ENCODE measurements around the gene CALCOCO1.
"Not testable (repeated sequence)": the region's sequence is repeated elsewhere in the genome, so short reads cannot be mapped to it uniquely, and the experiment has no call there.

The CALCOCO1 gene

GRCh38 chr12:53727310-53728041 lies at the start of gene CALCOCO1:
Gene CALCOCO1 (minus strand): TSS chr12:53727452. CDS start chr12:53725242, 2,210 bp downstream.
- peak; percentile 97 for DNase-seq

GRCh38 chr12:53776872-53777271 lies 49.6 kb upstream of the CALCOCO1 start:
- DNase-seq = no peak

GRCh38 chr12:53775478-53776145 lies 48.4 kb upstream of the CALCOCO1 start:
- DNase-seq = no peak

GRCh38 chr12:53770281-53770680 lies 43.0 kb upstream of the CALCOCO1 start:
- no peak for DNase-seq

GRCh38 chr12:53768976-53769375 lies 41.7 kb upstream of the CALCOCO1 start:
- no peak for DNase-seq

- no peak for DNase-seq
Observed at GRCh38 chr12:53766881-53767280, 39.6 kb upstream of the CALCOCO1 start.

- DNase-seq = no peak
Observed at GRCh38 chr12:53765891-53766290, 38.6 kb upstream of the CALCOCO1 start.

- DNase-seq = no peak
Observed at GRCh38 chr12:53764615-53765014, 37.4 kb upstream of the CALCOCO1 start.

- DNase-seq = not testable (repeated sequence)
Observed at GRCh38 chr12:53762793-53763192, 35.5 kb upstream of the CALCOCO1 start.

- no peak for DNase-seq
Observed at GRCh38 chr12:53761306-53761705, 34.1 kb upstream of the CALCOCO1 start.

- no peak for DNase-seq
Observed at GRCh38 chr12:53759261-53759660, 32.0 kb upstream of the CALCOCO1 start.

- DNase-seq = no peak
Observed at GRCh38 chr12:53758730-53759103, 31.5 kb upstream of the CALCOCO1 start.

GRCh38 chr12:53758081-53758729 lies 31.0 kb upstream of the CALCOCO1 start:
- no peak for DNase-seq

- peak; percentile 79 for DNase-seq
Observed at GRCh38 chr12:53757101-53757770, 30.0 kb upstream of the CALCOCO1 start.

GRCh38 chr12:53756300-53757100 lies 29.2 kb upstream of the CALCOCO1 start:
- DNase-seq = no peak

- DNase-seq = no peak
Observed at GRCh38 chr12:53755893-53756292, 28.6 kb upstream of the CALCOCO1 start.

- no peak for DNase-seq
Observed at GRCh38 chr12:53755451-53755891, 28.2 kb upstream of the CALCOCO1 start.

GRCh38 chr12:53754633-53755264 lies 27.5 kb upstream of the CALCOCO1 start:
- no peak for DNase-seq

- no peak for DNase-seq
Observed at GRCh38 chr12:53754188-53754585, 26.9 kb upstream of the CALCOCO1 start.

GRCh38 chr12:53752621-53753020 lies 25.4 kb upstream of the CALCOCO1 start:
- DNase-seq = no peak

- DNase-seq = no peak
Observed at GRCh38 chr12:53752192-53752601, 24.9 kb upstream of the CALCOCO1 start.

All from activated naive CD4-positive, alpha-beta T cell treated with anti-CD3 and anti-CD28 coated beads, Interleukin-2, amount 50 U/mL, for 16 hours (primary cell).